Gastroesophageal sphincter (tissue), 4 donors: Measurements from ENCODE around the gene ULK4. TPM values are rescaled to one million over a fixed set of nuclear protein-coding genes. Genes with fewer than 3 reads are reported as not detected.

Experiments used
- ATAC-seq: fragments of 150-250 bp; one replicate; pipeline ENCODE4 v1.9.1; 2016; ENCODE audit warnings: mild to moderate bottlenecking, moderate library complexity
- H3K27ac ChIP-seq, 4 donors: fragments of 200-600 bp; sonication (generic) in 3 of 4; 1 replicate in 3 of 4; 2 replicates in 1 of 4; pipeline ENCODE4 v1.5.1; 2016 to 2019
- H3K27me3 ChIP-seq: fragments of 200-600 bp; sonication (generic); one replicate; pipeline ENCODE4 v1.5.1; 2019
- H3K36me3 ChIP-seq, 2 donors: fragments of 200-600 bp; sonication (generic); one replicate each; pipeline ENCODE4 v1.5.1; 2019; ENCODE audit warnings: control low read depth in 1 of 2
- H3K4me1 ChIP-seq, 3 donors: fragments of 200-600 bp; sonication (generic); 1 replicate in 2 of 3; 2 replicates in 1 of 3; pipeline ENCODE4 v1.5.1; 2016 to 2019; ENCODE audit warnings: control low read depth in 2 of 3
- H3K4me3 ChIP-seq, 2 donors: fragments of 200-600 bp; sonication (generic); one replicate each; pipeline ENCODE4 v1.5.1; 2019; ENCODE audit warnings: mild to moderate bottlenecking in 1 of 2, moderate library complexity in 1 of 2
- H3K9me3 ChIP-seq, 3 donors: fragments of 200-600 bp; sonication (generic); one replicate each; pipeline ENCODE4 v1.5.1; 2017 to 2019; ENCODE audit warnings: control low read depth in 2 of 3
- EP300 ChIP-seq: sonication (generic); formaldehyde crosslinking; IDR thresholded peaks from one replicate; pipeline ENCODE4 v1.6.1; 2017; ENCODE audit warnings: antibody characterized with exemption, mild to moderate bottlenecking
- POLR2A ChIP-seq, 2 donors: fragments of 450-650 bp; IDR thresholded peaks; one replicate each; pipeline ENCODE4 v1.6.1; 2017; ENCODE audit warnings: antibody characterized with exemption in 2 of 2, mild to moderate bottlenecking in 2 of 2, moderate library complexity in 1 of 2
- POLR2AphosphoS5 ChIP-seq: sonication (generic); formaldehyde crosslinking; IDR thresholded peaks from one replicate; pipeline ENCODE4 v1.6.1; 2017; ENCODE audit warnings: antibody characterized with exemption
- WGBS, 2 donors: methylation state at CpG; one replicate each; pipeline ENCODE4 v1.1.5; 2018; ENCODE audit warnings: low coverage in 1 of 2; 5-methylcytosine and 5-hydroxymethylcytosine counted together
- total RNA-seq, 4 donors: library from RNA; depleted of rRNA; stranded (reverse); fragments of >200 nt; gene quantifications; one replicate each; pipeline ENCODE4 v1.1.0, GENCODE V29; 2016
- TF ChIP-seq, protein P1 (sequence below), 4 experiments: fragments of 200-600 bp in 2 of 4; fragments of 450-650 bp in 2 of 4; sonication (generic) in 1 of 4; IDR thresholded peaks; one replicate each; pipeline ENCODE4 v1.5.1; 2017 to 2019; ENCODE audit warnings: antibody characterized with exemption in 4 of 4, mild to moderate bottlenecking in 2 of 4, moderate library complexity in 2 of 4

ULK4 gene
- total RNA-seq, 4 donors from 2014 or later: 3.8 to 15.4 (median 8.8) TPM

DNA sequence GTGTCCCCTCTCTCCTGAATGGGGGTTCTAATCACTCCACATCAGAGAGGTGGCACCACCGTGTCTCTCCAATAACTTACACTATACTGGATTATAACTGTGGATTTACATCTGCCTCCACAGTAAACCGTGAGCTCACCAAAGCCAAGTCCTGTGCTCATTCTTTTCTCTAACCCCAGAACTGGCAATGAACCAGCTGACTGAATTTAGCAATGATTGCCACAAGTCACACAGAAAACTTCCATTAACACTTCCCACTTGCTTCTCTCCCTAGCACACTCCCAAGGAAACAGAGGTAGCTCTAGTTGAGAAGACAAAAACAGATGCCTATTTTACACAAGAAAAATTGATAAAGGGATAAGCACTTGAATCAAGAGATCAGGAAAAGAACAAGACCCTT, 361.3 kb downstream of the ULK4 start:
- H3K27ac ChIP-seq: no peak overlapping the region
- 50 to 83% methylated on average over 1 of the region's 2 CpGs for WGBS, 2 donors
- no peaks in the 10 kb centered on the region for H3K36me3 ChIP-seq
- no peaks in the 10 kb centered on the region for H3K9me3 ChIP-seq
- no peaks in the 10 kb centered on the region for H3K4me1 ChIP-seq
- no peak for ATAC-seq
- H3K4me3 ChIP-seq: no peak overlapping the region
- H3K27me3 ChIP-seq: no peaks in the 10 kb centered on the region
- TF ChIP-seq POLR2A (IDR thresholded peaks at IDR 0.05) (no peak), EP300 (no peak), POLR2AphosphoS5 (no peak)
- TF ChIP-seq, protein P1, sequence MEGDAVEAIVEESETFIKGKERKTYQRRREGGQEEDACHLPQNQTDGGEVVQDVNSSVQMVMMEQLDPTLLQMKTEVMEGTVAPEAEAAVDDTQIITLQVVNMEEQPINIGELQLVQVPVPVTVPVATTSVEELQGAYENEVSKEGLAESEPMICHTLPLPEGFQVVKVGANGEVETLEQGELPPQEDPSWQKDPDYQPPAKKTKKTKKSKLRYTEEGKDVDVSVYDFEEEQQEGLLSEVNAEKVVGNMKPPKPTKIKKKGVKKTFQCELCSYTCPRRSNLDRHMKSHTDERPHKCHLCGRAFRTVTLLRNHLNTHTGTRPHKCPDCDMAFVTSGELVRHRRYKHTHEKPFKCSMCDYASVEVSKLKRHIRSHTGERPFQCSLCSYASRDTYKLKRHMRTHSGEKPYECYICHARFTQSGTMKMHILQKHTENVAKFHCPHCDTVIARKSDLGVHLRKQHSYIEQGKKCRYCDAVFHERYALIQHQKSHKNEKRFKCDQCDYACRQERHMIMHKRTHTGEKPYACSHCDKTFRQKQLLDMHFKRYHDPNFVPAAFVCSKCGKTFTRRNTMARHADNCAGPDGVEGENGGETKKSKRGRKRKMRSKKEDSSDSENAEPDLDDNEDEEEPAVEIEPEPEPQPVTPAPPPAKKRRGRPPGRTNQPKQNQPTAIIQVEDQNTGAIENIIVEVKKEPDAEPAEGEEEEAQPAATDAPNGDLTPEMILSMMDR (IDR thresholded peaks at IDR 0.05): no peak

DNA sequence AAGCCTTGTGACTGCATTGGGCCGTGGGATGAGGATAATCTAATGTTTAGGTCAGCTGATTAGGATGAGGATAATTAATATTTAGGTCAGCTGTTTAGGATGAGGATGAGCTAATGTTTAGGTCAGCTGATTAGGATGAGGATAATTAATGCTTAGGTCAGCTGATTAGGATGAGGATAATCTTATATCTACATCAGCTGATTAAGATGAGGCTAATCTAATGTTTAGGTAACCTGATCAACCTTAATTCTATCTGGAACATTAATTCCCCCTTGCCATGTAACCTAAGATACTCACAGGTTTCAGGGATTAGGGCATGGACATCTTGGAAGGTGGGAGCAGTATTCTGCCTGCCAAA, 362.8 kb downstream of the ULK4 start:
- H3K4me3 ChIP-seq: no peak overlapping the region
- no peaks in the 10 kb centered on the region for H3K4me1 ChIP-seq
- H3K36me3 ChIP-seq: no peaks in the 10 kb centered on the region
- no peaks in the 10 kb centered on the region for H3K27me3 ChIP-seq
- 50 to 56% methylated on average over 1 of the region's 1 CpG for whole genome bisulfite sequencing, 2 donors
- TF ChIP-seq EP300 (no peak), POLR2AphosphoS5 (no peak), POLR2A (IDR thresholded peaks at IDR 0.05) (no peak)
- TF ChIP-seq, protein P1 (IDR thresholded peaks at IDR 0.05): no peak
- ATAC-seq: no peak
- no peak overlapping the region for H3K27ac ChIP-seq
- no peaks in the 10 kb centered on the region for H3K9me3 ChIP-seq

DNA sequence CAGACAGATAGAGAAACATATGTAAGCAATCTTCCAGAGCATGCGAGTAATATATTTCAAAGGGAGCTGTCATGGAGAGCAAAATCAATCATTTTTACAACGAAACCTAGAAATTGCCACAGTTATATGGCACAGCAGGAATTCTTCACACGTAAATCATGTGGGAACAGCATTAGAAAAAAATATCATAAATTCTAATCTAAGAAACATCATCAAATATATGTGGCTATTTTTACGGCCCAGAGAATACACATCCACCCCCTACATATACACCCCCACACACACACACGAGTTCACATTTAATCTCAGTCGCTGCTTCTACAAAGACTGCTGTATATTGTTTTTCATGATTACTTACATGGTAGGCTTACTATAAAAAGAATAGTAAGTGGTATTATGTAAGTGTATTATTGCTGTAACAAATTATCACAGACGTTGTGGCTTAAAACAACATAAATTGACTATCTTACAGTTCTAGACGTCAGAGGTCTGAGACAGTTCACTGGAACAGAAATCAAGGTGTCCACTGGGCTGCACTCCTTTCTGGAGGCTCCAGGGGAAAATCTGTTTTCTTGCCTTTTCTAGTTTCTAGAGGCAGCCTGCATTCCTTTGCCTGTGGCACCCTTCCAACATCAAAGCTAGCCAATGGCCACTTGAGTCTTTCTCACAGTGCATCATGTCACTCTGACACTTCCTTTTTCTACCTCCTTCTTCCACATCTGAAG, 363.3 kb downstream of the ULK4 start:
- TF ChIP-seq POLR2A (IDR thresholded peaks at IDR 0.05) (no peak), POLR2AphosphoS5 (no peak), EP300 (no peak)
- TF ChIP-seq, protein P1 (IDR thresholded peaks at IDR 0.05): no peak
- Histone ChIP-seq H3K27me3 (no peaks in the 10 kb centered on the region), H3K4me3 (no peak overlapping the region), H3K4me1 (no peaks in the 10 kb centered on the region), H3K9me3 (no peaks in the 10 kb centered on the region), H3K27ac (no peak overlapping the region), H3K36me3 (no peaks in the 10 kb centered on the region)
- ATAC-seq: no peak
- 47 to 61% methylated on average over 7 to 8 of the region's 8 CpGs for WGBS, 2 donors

DNA sequence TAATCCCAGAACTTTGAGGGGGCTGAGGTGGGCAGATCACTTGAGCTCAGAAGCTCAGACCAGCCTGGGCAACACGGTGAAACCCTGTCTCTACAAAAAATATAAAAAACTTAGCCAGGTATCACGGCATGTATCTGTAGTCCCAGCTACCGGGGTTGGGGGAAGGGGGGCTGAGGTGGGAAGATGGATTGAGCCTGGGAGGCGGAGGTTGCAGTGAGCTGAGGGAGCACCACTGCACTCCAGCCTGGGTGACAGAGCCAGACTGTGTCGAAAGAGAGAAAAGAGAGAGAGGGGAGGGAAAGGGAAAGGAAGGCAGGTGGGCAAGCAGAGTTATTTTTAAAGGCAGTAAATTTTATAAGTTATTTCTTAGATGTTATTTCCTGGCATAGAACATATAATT, 368.1 kb downstream of the ULK4 start:
- Histone ChIP-seq H3K9me3 (no peaks in the 10 kb centered on the region), H3K27ac (no peak overlapping the region), H3K27me3 (no peaks in the 10 kb centered on the region), H3K4me3 (no peak overlapping the region), H3K4me1 (no peaks in the 10 kb centered on the region), H3K36me3 (no peaks in the 10 kb centered on the region)
- 50 to 58% methylated on average over 2 to 5 of the region's 5 CpGs for WGBS, 2 donors
- ATAC-seq: no peak
- TF ChIP-seq EP300 (no peak), POLR2AphosphoS5 (no peak), POLR2A (IDR thresholded peaks at IDR 0.05) (no peak)
- TF ChIP-seq, protein P1 (IDR thresholded peaks at IDR 0.05): no peak

DNA sequence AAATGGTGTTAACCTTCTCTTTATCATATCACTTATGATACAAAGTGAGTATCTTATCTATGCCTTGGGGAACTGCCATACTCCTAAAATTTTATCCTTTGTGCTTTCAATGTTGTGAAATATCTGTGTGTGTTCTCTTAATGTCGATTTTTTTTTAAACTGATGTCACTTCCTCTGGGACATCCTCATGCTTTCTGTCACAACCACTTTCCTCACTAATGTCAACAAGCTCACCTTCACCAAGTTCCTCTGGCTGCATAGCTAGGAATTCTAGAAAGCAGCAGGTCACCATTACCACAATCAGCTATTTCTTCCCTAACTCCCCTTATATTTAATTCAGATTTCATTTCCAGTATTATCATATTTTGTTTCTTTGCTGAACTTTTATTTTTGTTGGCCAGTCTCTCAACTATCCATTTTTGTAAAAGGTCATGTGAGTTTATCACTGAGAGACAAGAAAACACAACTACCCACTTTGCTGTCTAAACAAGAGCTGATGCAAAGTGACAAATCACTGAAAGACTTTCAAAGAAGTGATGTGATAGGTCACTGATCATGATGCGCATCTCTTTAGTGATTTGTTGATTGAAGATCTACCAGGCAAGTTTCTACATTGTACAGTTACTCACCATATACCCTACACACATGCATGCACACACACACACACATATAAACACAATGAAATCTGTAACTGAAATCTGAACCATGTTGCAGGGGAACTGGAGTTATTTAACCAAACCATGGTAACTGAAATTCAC, 369.0 kb downstream of the ULK4 start:
- Histone ChIP-seq H3K4me3 (no peak overlapping the region), H3K27ac (no peak overlapping the region), H3K27me3 (no peaks in the 10 kb centered on the region), H3K36me3 (no peaks in the 10 kb centered on the region), H3K4me1 (no peaks in the 10 kb centered on the region), H3K9me3 (no peaks in the 10 kb centered on the region)
- no peak for ATAC-seq
- TF ChIP-seq POLR2AphosphoS5 (no peak), EP300 (no peak), POLR2A (IDR thresholded peaks at IDR 0.05) (no peak)
- TF ChIP-seq, protein P1 (IDR thresholded peaks at IDR 0.05): no peak
- WGBS, 2 donors: 63 to 80% methylated on average over 2 of the region's 2 CpGs
